ENCODE data around the gene SEMA5A.

- TF ChIP-seq, protein P1, sequence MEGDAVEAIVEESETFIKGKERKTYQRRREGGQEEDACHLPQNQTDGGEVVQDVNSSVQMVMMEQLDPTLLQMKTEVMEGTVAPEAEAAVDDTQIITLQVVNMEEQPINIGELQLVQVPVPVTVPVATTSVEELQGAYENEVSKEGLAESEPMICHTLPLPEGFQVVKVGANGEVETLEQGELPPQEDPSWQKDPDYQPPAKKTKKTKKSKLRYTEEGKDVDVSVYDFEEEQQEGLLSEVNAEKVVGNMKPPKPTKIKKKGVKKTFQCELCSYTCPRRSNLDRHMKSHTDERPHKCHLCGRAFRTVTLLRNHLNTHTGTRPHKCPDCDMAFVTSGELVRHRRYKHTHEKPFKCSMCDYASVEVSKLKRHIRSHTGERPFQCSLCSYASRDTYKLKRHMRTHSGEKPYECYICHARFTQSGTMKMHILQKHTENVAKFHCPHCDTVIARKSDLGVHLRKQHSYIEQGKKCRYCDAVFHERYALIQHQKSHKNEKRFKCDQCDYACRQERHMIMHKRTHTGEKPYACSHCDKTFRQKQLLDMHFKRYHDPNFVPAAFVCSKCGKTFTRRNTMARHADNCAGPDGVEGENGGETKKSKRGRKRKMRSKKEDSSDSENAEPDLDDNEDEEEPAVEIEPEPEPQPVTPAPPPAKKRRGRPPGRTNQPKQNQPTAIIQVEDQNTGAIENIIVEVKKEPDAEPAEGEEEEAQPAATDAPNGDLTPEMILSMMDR (IDR thresholded peaks at IDR 0.05; ENCODE audit: insufficient read depth, low read length) = no peak
- TF ChIP-seq POLR2AphosphoS5 (IDR thresholded peaks at IDR 0.05; ENCODE audit: low read depth) (no peak), GABPA (IDR thresholded peaks at IDR 0.05; ENCODE audit: low read depth) (no peak)
- TF ChIP-seq, protein P2, sequence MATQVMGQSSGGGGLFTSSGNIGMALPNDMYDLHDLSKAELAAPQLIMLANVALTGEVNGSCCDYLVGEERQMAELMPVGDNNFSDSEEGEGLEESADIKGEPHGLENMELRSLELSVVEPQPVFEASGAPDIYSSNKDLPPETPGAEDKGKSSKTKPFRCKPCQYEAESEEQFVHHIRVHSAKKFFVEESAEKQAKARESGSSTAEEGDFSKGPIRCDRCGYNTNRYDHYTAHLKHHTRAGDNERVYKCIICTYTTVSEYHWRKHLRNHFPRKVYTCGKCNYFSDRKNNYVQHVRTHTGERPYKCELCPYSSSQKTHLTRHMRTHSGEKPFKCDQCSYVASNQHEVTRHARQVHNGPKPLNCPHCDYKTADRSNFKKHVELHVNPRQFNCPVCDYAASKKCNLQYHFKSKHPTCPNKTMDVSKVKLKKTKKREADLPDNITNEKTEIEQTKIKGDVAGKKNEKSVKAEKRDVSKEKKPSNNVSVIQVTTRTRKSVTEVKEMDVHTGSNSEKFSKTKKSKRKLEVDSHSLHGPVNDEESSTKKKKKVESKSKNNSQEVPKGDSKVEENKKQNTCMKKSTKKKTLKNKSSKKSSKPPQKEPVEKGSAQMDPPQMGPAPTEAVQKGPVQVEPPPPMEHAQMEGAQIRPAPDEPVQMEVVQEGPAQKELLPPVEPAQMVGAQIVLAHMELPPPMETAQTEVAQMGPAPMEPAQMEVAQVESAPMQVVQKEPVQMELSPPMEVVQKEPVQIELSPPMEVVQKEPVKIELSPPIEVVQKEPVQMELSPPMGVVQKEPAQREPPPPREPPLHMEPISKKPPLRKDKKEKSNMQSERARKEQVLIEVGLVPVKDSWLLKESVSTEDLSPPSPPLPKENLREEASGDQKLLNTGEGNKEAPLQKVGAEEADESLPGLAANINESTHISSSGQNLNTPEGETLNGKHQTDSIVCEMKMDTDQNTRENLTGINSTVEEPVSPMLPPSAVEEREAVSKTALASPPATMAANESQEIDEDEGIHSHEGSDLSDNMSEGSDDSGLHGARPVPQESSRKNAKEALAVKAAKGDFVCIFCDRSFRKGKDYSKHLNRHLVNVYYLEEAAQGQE (IDR thresholded peaks at IDR 0.05; ENCODE audit: insufficient replicate concordance, low read depth) = no peak
These were observed 294.4 kb downstream of the SEMA5A start for GRCh38 chr5:9251379-9251980.
